ENCODE measurements around the gene GAB2.
"Not testable (repeated sequence)": the region's sequence is repeated elsewhere in the genome, so short reads cannot be mapped to it uniquely, and the experiment has no call there.

The GAB2 gene

DNA sequence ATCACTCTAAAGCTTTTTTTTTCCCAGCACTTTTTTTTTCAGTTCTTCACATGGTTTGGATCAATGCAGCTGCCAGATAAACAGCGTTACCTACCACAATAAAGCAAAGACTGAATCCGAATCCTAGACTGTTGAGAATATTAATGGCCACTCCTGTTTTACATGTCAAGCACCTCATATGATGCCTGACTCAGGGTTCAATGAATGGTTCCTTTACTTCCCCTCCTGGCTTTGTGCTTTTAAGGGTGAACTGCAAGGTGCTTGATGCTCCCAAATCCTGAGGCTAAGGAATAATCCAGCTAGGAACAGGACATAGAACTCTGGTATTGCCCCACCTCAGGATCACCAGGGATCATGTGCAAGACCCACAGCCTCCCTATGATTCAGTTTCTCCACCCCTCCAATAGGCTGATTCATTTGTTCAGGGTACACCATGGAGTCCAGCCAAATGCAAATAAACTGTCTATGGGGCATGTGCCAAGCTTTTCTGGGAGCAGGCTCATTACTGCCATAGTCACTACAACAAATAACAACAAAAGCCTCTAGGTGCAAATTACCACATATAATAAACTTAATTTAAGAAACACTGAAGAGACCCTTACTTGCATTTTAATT, 104.3 kb downstream of the GAB2 start:
- no peak for DNase-seq (ENCODE audit: low read depth)

DNA sequence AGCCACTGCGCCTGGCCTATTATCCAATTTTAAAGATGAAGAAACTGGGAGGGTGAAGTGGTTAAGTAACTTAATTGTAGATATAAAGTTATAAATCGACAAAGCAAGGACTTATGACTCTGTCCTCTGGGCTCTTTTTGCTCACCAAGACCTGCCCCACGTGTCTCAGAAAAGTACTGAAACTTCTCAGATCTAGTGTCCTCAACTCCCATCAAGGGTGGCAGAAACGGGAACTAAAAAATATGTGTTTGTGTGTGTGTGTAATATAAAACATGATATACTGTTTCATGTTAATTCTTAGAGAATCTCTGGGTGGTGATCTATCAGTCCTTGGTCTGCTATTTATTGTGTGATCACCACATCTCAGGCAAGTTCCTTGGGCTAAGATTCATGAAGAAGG, 104.9 kb downstream of the GAB2 start:
- no peak for DNase-seq (ENCODE audit: low read depth)

DNA sequence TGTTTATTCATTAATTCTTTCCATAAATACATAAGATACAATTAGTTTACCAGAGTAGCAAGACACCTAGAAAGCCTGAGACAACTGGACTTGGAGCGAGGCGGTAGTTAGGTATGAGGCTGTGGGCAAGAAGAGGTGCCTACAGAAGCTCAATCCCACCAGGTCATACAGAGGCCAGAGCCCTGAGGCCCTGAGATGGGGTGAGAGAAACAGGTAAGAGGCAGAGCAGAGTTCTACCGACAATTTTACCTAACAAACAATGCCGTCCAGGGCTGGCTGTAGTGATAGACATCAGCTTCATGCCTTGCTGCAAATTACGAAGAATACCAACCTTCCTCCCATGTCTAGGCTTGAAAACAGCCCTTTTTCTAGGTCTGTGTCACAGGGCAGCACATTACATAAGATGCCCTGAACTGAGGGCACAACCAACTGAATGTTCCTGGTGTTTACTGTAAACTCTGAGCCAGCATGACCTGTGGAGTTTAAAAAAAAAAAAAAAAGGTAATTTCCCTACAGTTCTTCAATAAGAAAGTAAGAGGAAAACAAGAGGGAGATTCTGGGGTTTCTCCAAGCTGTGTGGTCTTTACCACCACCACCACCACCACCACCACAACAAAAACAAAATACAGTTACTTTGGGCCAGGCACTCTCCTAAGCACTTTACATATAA, 105.8 kb downstream of the GAB2 start:
- no peak for DNase-seq (ENCODE audit: low read depth)

DNA sequence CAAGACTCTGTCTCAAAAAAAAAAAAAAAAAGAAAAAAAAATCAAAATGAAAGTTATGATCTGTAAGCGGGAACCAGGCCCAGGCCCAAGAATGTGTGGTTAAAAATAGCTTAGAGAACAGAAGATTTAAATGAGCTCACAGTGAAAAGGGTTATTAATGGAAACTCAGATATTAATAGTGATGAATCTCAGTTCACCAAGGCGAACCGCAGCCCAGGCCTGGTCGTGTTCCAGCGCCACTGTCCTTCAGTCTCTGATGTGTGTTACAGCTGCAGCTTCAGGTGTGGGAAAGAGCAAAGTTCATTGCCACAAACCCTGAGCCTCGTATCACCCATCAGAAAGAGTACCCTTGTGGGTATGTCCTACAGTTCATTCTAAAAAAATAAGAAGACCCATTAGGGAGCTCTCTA, 107.1 kb downstream of the GAB2 start:
- no peak for DNase-seq (ENCODE audit: low read depth)

DNA sequence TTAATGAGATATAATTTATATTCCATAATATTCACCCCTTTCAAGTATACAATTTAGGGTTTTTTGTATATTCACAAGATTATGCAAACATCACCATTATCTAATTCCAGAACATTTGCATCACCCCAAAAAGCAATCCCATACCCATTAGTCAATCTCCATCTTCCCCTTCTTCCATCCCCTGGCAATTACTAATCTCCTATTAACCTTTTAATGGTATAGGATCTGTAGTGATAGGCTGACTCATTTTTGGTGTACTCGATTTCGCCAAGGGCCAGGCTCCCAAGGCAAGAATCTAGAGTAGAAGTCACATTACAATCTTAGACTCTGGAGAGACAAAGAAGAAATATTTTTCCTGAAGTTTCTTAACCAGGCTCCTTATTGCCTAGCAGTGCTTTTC, 113.4 kb downstream of the GAB2 start:
- no peak for DNase-seq (ENCODE audit: low read depth)

DNA sequence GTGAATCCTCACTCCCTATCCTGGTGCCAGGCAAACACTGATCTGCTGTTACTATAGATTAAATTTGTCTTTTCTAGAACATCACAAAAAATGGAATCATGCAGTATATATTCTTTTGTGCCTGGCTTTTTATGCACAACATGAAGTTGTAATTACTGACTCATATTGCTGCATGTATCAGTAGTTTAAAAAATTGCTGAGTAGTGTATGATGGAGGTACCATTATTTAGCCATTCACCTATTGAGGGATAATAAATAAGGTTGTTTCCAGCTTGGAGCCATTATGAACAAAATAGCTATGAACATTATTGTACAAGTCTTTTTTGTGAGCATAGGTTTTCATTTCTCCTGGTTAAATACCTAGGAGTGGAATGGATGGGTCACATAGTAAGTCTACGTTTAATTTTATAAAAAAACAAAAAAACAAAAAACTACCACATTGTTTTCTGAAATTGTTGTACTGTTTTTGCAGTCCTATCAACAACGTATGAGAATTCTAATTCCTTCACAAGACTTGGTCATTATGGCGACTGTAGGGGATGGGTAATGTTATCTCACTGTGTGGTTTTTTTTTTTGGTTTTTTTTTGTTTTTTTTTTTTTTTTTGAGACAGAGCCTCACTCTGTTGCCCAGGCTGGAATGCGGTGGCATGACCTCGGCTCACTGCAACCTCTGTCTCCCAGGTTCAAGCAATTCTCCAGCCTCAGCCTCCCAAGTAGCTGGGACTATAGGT, 117.3 kb downstream of the GAB2 start:
- DNase-seq (ENCODE audit: low read depth): no peak

DNA sequence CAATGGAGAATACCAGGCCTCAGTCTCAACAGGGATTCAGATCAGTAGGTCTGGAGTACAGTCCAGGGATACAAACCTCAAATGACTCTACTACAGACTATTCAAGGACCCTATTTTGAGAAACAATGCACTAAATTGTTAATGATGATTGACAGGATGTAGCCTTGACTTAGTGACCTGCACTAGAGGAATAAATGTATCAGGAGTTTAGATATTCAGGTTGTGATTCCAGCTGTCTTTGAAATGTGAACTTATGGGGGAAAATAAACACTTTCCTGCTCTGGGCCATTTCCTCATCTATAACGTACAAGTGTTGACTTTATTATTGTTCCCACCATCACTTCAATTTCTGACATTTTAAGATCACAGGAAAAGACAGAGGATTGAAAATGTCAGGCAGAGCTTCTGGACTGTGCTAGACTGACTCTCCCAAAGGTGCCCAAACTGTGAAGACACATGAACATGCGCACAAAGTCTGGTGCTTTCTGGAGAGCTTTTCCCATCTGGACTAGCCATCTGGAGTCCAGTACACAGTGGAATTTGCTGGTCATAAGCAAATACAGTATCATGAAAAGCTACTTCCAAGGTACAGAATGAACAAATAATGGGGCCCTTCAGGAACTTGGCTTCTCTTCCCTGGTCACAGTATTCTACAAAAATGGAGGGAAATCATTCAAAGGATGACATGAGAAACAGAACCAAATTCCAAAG, 118.5 kb downstream of the GAB2 start:
- no peak for DNase-seq (ENCODE audit: low read depth)

DNA sequence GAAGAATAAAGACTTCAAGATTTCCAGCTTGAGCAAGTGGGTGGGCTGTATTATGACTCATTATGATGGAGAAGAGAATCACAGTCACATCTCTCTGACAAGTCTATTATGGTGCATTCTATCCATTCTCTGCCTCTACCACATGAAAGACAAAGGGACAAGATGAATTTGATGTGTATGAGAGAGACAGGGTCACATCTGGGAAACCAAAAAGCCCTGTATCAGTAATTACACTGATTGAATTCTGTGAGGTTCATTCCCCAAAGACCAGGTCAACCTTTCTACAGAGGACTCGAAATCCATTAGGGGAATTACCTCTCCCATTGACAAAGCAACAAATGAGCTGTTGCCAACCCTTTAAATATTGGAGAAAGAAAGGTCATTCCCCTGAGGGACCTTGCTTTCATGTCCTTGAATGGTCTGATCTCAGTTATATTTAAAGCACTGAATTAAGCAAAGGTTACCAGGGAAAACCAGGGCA, 119.3 kb downstream of the GAB2 start:
- DNase-seq (ENCODE audit: low read depth): no peak

DNA sequence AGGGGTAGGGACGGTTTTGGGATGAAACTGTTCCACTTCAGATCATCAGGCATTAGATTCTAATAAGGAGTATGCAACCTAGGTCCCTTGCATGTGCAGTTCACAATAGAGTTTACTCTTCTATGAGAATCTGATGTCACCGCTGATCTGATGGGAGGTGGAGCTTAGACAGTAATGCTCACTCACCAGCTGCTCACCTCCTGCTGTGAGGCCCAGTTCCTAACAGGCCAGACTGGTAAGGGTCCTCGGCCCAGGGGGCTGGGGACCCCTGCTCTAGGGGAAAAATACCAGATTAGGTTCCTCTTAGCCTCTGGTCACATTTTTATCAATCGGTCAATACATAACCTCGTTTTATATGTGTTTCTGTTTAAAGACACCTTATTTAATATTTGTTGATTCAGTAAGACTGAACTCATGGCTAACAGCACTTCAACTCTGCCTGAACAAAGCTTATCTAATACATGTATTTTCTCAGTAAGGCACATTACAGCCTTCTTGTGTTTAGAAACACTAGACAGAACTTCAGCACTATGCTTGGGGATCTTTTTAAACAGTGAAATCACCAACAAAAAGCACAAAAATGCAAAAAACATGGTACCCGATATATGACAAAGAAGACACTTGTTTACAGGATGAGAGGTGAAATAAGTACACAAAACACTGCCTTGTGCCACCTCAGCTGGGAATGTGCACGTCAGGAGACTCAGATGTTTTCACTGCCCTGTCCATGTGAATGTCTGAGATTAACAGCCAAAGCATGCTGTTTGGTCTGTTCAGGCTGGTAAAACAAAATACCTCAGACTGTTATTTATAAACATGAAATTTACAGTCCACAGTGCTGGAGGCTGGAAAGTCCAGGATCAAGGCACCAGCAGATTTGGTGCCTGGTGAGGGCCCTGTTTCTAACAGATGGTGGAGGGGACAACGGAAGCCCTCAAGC, 121.4 kb downstream of the GAB2 start:
- DNase-seq (ENCODE audit: low read depth): no peak

DNA sequence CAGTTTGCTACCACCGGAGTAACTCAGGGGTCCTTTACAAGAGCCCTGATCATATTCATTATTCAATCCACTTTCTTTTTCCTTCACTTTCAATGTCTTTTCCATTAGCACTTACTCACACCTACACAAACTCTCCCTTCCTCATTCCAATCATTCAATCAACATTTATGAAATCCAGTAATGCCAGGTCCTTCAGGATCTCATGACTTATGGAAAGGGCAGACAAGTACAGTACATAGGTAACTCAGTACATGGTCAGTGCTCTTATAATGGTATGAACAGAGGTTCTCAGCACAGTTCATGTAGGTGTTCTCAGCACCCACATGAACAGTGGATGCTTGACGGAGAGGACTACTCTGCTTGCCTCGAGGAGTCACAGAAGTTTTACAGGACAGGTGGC, 122.3 kb downstream of the GAB2 start:
- no peak for DNase-seq (ENCODE audit: low read depth)

DNA sequence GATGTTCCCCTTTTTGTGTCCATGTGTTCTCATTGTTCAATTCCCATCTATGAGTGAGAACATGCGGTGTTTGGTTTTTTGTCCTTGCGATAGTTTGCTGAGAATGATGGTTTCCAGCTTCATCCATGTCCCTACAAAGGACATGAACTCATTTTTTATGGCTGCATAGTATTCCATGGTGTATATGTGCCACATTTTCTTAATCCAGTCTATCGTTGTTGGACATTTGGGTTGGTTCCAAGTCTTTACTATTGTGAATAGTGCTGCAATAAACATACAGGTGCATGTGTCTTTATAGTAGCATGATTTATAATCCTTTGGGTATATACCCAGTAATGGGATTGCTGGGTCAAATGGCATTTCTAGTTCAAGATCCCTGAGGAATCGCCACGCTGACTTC, 123.5 kb downstream of the GAB2 start:
- not testable (repeated sequence) for DNase-seq (ENCODE audit: low read depth)

DNA sequence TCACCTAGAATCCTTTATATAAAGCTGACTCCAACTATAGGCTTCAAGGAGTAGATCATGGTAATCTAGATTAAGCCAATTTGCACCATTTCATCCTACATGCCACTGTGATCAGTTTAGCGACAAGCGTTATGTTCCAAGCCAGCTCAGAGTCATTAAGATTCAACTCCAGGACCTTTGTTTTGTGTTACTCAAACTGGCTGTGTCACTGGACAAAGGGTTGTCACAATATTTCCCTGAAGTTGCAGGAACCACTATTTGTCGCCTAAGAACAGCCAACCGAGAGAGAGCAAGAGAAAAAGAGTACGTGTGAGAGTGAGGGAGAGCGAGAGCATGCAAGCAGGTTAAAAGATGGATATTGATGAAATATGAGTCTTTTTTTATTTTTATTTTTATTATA, 124.1 kb downstream of the GAB2 start:
- no peak for DNase-seq (ENCODE audit: low read depth)

DNA sequence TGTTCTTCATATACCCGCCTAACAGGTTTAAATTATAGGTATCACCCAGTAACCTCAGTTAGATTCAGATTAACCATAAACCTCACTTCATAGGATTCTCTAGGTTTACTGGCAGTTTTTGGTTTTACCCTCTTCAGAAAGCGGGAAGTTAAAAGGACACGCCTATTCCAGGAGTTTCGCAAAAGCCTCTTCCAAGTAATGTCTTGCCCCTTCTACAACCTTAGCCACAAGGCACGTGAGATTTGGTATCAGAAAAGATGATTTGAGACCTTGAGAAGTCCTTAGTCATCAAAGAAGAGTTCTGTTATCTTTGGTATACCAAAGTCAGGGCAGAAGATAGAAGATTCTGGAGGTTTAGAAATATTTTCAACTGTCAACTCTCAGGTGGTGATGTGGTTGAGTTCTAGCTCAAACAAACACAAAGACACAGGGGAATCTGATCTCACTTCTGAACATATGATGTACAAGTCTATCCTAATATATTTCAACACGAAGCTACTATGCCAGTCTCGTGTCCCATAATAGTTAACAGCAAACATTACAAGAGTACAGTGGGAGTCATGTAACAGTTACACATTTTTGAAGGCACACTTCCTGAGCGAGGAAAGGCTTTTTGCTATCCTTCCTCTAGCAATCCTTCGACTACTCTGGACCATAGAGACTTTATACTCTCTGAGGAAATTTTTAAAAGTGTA, 125.4 kb downstream of the GAB2 start:
- DNase-seq (ENCODE audit: low read depth): no peak

DNA sequence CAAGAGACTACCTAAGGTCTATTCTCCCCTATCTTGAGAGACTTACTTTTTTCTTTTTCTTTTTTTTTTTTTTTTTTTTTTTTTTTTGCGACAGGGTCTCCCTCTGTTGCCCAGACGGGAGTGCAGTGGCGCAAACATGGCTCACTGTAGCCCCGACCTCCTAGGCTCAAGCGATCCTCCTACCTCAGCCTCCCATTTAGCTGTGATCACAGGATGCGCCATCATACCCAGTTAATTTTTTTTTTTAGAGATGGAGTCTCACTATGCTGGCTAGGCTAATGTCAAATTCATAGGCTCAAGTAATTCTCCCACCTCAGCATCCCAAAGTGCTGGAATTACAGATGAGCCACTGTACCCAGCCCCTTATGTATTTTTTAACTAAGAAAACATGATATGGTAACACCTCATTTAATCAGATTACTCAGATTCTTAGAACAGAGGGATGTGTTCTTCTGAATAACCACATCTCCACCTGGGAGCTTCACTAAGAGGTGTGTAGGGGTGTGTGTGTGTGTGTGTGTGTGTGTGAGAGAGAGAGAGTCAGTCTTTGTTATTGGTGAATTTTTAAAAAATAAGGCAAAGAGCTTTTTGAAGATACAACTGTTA, 126.0 kb downstream of the GAB2 start:
- DNase-seq (ENCODE audit: low read depth): no peak

DNA sequence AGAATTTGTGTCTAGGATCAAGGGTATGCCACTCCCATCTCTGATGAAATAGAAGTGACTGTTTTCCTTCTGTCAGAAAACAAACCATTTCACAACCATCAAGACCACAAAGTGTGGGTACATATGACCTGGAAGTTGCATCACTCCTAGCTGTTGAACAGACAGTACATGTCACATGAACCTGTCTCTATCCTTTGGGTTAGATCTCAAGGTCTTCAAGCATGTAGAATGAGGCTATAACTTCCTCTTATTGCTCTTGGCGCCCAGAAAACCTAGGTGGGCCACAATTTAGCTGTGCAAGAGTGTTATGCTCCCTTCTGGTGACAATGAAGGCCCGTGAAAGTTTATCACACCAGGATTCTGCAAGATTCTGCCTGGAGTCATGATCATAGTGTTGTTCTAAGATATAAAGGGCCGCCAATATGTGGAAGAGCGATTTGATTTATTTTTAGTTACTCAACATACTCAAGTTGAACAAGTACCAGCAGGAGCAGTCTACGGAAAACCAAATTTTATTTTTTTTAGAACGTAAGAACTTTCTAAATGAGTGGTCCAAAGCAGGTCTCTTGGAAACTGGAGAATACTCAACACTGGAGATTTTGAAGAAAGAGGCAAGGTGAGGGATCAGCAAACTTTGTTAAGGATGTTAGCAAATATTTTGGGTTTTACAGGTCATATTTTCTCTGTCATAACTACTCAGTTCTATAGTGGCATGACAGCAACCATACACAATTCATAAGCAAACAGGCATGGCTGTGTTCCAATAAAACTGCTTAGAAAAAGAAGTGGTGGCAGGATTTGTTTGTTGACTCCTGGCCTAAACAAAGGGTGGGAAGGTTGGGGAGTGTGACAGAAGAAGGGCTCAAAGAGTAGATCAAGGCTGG, 127.1 kb downstream of the GAB2 start:
- no peak for DNase-seq (ENCODE audit: low read depth)

DNA sequence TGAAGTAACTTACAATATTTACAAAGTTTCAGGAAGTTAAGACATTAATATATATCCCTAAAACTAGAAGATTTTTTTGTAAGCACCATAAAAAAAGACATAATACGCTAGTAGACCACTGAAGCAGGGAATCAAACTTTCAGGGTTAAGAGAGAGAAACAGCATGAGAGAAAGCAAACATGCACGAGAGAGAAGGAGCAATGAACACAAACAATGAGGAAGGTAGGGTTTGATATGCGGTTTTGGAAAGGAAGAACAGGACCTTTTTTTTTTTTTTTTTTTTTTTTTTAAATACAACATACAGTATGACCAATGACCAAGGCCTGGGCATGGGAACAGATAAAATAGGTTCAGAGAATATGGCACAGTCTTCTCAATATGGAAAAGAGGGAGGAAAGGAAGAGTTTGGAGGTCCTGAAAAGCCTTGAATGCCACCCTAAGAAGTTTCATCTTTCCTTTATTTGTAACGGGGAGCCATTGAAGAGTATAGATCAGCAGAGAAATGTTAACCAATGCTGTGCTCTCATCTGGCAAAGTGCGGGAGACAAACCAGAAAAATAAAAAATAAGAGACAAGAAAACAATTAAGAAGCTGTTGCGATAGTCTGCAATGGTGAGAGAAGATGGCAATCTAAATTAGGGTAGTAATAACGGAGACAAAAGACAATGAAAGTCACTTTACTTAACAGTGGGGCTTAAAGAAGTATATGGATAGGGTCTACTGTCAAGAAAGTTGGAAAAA, 127.9 kb downstream of the GAB2 start:
- DNase-seq (ENCODE audit: low read depth): no peak

DNA sequence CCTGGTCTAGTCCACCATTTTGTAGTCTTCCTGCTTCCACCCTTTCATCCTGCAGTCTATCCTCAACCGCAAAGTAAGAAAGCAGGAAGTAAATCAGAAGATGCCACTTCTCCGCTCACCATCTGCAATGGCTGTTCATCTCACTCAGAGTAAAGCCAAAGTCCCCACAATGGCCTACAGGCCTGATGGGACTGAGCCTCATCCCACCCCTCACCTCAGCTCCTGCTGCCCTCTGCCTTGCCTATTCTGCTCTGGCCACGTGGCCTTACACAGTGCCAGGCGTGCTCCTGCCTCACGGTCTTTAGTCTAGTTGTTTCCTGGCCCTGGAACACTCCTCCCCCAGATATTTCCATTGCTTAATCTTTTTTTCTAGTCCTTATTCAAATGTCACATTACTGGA, 133.4 kb downstream of the GAB2 start:
- no peak for DNase-seq (ENCODE audit: low read depth)

DNA sequence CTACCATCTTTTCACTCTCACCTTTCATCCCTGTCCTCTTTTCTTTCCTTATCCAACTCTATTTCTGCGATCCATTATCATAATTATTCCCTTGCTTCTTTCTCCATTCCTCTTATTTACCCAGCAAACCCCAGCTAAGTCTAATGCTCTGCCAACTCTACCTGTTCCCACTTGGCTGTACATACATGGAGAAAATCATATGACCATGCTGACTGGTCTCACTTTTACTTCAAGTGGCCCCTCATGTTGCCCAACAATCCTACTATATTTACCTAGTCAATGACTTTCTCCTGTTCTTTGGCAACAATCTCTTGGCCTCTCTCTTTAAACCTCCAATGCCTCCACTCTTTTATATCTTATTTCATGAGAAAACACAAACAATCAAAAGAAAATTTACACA, 134.8 kb downstream of the GAB2 start:
- DNase-seq (ENCODE audit: low read depth): no peak

DNA sequence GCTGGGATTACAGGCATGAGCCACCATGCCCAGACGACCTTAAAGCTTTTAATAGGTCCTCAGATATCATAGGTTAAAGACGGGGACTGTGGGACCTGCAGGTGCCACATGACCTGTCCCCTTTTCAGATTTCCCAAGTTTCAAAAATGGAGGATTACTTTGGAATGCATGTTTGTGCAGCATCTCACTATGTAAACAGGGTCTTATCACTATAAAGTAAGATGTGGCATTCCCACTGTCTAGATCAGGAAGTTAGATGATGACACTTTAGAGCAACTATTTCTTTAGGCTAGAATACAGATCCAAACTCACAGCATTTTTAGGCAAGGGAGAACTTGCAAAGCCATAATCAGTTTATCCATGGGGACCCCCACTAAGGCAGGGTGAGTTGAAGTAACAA, 136.1 kb downstream of the GAB2 start:
- no peak for DNase-seq (ENCODE audit: low read depth)
